ENCODE data around the gene PHF3. TPM values are rescaled to one million over a fixed set of nuclear protein-coding genes. Genes with fewer than 3 reads are reported as not detected.
"Not testable (repeated sequence)": the region's sequence is repeated elsewhere in the genome, so short reads cannot be mapped to it uniquely, and the experiment has no call there.

Gene PHF3
- total and polyA plus RNA-seq, 5 donors, result 8.8 to 42.3 (median 38.4) TPM

DNA sequence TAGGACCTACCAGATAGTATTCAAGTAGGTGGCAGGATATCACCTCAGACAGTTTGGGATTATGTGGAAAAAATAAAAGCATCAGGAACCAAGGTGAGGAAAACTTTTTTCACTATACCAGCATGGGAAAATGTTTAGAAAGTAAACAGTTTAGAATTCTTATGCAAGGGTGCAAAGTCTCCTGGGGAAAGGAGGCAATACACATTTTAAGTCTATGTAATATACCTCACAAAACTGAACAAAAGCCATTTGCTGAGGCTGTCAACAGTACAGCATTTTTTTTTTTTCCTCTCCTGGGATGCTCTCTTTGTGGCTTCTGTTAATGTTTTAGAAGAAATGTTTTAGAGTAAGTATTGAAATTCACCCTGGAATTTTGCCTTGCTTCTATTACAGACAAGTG is 73.5 kb downstream of the PHF3 start:
- Histone ChIP-seq H3K4me3 (ENCODE audit: low read length) (no peak overlapping the region), H3K9me3 (ENCODE audit: control insufficient read depth, low read length) (no peaks in the 10 kb centered on the region), H3K27ac (ENCODE audit: low read length) (no peak overlapping the region), H3K4me1 (ENCODE audit: control insufficient read depth, insufficient read depth, low read length) (no peaks in the 10 kb centered on the region), H3K27me3 (ENCODE audit: control insufficient read depth, insufficient read depth) (no peaks in the 10 kb centered on the region)
- no peak for DNase-seq
- intact Hi-C loops (cut with DNase I), result no loop called here
- no peak for ATAC-seq

DNA sequence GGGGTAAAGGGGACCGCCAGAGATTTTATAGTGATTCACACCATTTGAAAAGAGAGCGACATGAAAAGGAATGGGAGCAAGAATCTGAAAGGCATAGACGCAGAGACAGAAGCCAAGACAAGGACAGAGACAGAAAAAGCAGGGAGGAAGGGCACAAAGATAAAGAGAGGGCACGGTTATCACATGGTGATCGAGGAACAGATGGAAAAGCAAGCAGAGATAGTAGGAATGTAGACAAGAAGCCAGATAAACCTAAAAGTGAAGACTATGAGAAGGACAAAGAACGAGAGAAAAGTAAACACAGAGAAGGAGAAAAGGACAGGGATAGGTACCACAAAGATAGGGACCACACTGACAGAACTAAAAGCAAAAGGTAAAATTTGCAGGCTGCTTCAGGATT is 77.7 kb downstream of the PHF3 start:
- Histone ChIP-seq H3K4me3 (ENCODE audit: low read length) (no peak overlapping the region), H3K4me1 (ENCODE audit: control insufficient read depth, insufficient read depth, low read length) (no peaks in the 10 kb centered on the region), H3K9me3 (ENCODE audit: control insufficient read depth, low read length) (no peaks in the 10 kb centered on the region), H3K27me3 (ENCODE audit: control insufficient read depth, insufficient read depth) (no peaks in the 10 kb centered on the region), H3K27ac (ENCODE audit: low read length) (no peak overlapping the region)
- 84% methylated on average over 6 of the region's 6 CpGs for WGBS
- DNase-seq (no peak), ATAC-seq (no peak)
- intact Hi-C loops (cut with DNase I), result no loop called here

DNA sequence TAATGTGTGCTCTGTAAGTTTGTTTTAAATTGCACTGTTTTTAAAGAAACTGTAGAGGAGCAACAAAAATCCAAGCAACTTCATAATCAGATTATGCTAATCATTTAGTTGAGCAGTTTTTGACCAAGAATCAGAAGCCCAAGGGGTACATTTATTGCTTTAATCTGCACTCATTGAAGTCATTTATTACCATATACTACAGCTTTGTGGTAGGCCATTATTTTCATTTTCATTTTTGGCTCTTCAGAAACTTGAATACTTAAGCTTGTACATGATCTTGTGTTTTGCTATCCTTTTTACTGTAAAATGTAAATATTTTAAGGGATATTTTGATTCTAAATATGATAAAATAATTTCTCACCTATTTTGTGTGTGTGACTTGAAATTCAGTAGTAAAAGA is 78.5 kb downstream of the PHF3 start:
- H3K27me3 ChIP-seq (ENCODE audit: control insufficient read depth, insufficient read depth), result no peaks in the 10 kb centered on the region
- intact Hi-C loops (cut with DNase I), result no loop called here
- DNase-seq (no peak), ATAC-seq (no peak)
- no peak overlapping the region for H3K27ac ChIP-seq (ENCODE audit: low read length)
- H3K4me3 ChIP-seq (ENCODE audit: low read length), result no peak overlapping the region
- H3K9me3 ChIP-seq (ENCODE audit: control insufficient read depth, low read length), result no peaks in the 10 kb centered on the region
- no peaks in the 10 kb centered on the region for H3K4me1 ChIP-seq (ENCODE audit: control insufficient read depth, insufficient read depth, low read length)

DNA sequence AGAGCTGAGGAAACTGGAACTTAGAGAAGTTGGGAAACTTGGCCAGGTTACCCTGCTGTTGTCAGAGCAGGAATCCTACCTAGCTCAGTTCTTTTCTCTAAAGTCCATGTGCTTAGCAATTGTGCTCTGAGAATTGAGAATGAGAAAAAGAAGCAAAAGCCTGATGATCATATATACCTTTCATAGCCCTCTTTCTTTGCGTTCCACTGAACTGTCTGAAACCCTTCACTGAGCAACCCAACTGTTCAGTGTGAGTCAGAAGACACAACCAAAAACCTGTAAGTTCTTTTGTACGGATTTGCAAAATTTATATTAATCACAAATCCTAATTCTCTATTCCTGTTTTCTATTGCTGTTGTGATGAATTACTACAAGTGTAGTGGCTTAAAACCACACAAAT is 80.6 kb downstream of the PHF3 start:
- Histone ChIP-seq H3K4me3 (ENCODE audit: low read length) (no peak overlapping the region), H3K4me1 (ENCODE audit: control insufficient read depth, insufficient read depth, low read length) (no peaks in the 10 kb centered on the region), H3K27me3 (ENCODE audit: control insufficient read depth, insufficient read depth) (no peaks in the 10 kb centered on the region), H3K9me3 (ENCODE audit: control insufficient read depth, low read length) (no peaks in the 10 kb centered on the region), H3K27ac (ENCODE audit: low read length) (no peak overlapping the region)
- no peak for DNase-seq
- 95% methylated on average over 2 of the region's 2 CpGs for WGBS
- intact Hi-C loops (cut with DNase I), result no loop called here
- no peak for ATAC-seq

DNA sequence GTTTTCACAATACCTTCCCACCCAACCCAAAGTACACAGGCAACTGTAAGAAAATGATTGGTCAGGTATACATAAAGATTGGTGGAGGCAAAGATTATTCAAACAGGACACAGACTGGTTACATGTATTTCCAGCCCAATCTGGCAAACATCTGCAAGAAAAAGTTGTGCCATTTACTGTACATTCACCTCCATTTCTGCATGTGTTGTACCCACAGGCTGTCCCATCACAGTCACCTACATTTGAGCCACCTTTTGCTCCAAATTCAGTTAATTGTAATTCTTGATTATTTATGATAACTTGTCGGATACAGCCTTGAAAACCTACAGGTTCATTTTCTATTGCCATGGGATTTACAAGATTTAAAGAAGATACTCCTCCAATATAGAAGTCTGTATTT is 85.6 kb downstream of the PHF3 start:
- 95% methylated on average over 1 of the region's 1 CpG for WGBS
- Histone ChIP-seq H3K4me3 (ENCODE audit: low read length) (no peak overlapping the region), H3K4me1 (ENCODE audit: control insufficient read depth, insufficient read depth, low read length) (no peaks in the 10 kb centered on the region), H3K27me3 (ENCODE audit: control insufficient read depth, insufficient read depth) (no peaks in the 10 kb centered on the region), H3K9me3 (ENCODE audit: control insufficient read depth, low read length) (no peaks in the 10 kb centered on the region), H3K27ac (ENCODE audit: low read length) (no peak overlapping the region)
- intact Hi-C loops (cut with DNase I), result no loop called here
- ATAC-seq, result no peak
- DNase-seq, result no peak

DNA sequence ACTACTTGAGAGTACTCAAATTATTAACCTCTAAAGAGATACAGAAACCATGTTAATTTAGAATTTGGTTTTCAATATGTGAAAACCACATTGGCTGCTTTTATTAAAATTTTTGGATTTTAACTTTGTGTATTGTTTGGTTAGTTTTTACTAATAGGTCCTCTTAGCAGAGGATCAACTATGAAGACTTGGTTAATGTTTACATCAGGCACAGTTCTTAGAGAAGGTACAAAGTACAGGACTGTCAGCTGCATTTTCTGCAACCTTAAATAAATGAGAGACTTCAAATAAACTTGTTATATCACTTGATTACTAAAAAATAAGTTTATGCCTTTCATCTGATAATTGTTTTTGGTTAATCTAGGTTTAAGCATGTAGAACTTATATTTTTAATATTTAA is 89.1 kb downstream of the PHF3 start:
- DNase-seq (no peak), ATAC-seq (no peak)
- intact Hi-C loops (cut with DNase I), result no loop called here
- Histone ChIP-seq H3K4me1 (ENCODE audit: control insufficient read depth, insufficient read depth, low read length) (no peaks in the 10 kb centered on the region), H3K4me3 (ENCODE audit: low read length) (no peak overlapping the region), H3K27ac (ENCODE audit: low read length) (no peak overlapping the region), H3K9me3 (ENCODE audit: control insufficient read depth, low read length) (no peaks in the 10 kb centered on the region), H3K27me3 (ENCODE audit: control insufficient read depth, insufficient read depth) (no peaks in the 10 kb centered on the region)

DNA sequence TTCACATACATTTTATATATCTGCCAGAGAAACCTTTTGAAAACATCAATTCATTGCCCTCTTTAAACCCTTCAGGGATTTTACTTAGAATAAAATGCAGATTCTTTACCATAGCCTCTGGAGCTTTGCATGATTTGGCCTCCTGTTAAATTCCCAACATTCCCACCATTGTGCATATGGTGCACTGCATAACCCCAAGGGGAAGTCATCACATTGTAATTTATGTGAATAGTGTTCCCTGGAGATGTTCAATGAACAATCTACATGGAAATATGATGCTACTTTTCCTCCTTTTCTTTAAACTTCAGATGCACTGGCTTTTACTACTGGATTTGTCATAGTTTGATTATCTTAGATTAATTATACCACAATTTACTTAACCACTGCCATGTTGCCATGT is 94.7 kb downstream of the PHF3 start:
- no peaks in the 10 kb centered on the region for H3K27me3 ChIP-seq (ENCODE audit: control insufficient read depth, insufficient read depth)
- ATAC-seq, result no peak
- H3K27ac ChIP-seq (ENCODE audit: low read length), result no peak overlapping the region
- DNase-seq, result no peak
- intact Hi-C loops (cut with DNase I), result no loop called here
- H3K4me1 ChIP-seq (ENCODE audit: control insufficient read depth, insufficient read depth, low read length), result no peaks in the 10 kb centered on the region
- no peak overlapping the region for H3K4me3 ChIP-seq (ENCODE audit: low read length)
- no peaks in the 10 kb centered on the region for H3K9me3 ChIP-seq (ENCODE audit: control insufficient read depth, low read length)

DNA sequence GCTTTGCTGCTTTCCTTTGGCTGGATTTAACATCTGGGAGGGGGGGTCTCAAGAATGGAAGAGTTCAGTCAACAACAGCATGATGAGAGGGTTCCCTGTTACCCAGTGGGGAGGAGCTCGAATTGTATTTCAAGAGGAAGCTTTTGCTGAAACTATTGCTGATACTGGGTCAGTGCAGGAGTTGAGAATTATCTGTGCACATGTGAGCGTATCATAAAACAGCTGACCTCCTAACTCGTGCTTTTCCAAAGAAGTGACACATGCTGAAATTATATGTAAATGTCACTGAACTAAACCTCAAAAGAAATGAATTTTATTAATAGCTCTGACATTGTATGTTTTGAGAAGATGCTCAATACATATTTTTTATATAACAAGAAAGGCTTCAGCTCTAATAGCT is 96.3 kb downstream of the PHF3 start:
- no peak for DNase-seq
- H3K4me3 ChIP-seq (ENCODE audit: low read length), result no peak overlapping the region
- 74% methylated on average over 3 of the region's 3 CpGs for WGBS
- no peaks in the 10 kb centered on the region for H3K9me3 ChIP-seq (ENCODE audit: control insufficient read depth, low read length)
- no peak overlapping the region for H3K27ac ChIP-seq (ENCODE audit: low read length)
- no peaks in the 10 kb centered on the region for H3K4me1 ChIP-seq (ENCODE audit: control insufficient read depth, insufficient read depth, low read length)
- ATAC-seq, result no peak
- H3K27me3 ChIP-seq (ENCODE audit: control insufficient read depth, insufficient read depth), result no peaks in the 10 kb centered on the region
- intact Hi-C loops (cut with DNase I), result no loop called here

DNA sequence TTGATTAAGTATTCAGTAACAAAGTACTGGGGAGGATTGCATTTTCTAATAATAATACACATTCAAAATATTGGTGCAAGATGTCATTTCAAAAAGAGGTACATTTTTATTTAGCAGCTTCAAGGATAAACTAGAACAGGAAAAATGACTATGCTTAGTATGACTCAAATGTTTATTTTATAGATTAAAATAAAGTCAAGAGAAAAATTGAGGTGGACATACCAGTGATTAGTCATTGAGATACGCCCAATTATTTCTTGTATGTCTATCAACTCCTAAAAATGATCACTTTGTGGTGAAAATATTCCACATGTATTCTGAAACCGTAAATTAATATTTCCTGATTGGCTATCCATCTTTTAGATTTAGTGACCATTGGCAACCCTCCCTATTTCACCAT is 96.7 kb downstream of the PHF3 start:
- ATAC-seq, result no peak
- WGBS, result 92% methylated on average over 2 of the region's 2 CpGs
- intact Hi-C loops (cut with DNase I), result no loop called here

DNA sequence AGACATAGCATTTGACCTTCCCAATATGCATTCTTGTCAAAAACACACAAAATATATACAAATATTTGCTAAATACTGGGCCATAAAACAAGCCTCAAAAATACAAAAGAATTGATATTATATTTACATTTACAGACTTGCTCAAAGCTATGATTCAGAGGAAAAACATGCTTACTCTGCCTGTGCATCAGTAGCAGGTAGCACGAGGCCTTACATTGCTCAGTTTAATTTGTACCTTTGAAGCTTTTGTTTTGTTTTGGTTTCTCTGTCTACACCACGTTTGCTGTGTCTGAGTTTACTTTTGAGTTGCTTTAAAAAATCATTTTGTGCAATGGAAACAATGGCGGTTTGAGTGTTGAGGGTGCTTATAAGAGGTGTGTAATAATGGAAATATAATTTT is 99.3 kb downstream of the PHF3 start:
- intact Hi-C loops (cut with DNase I), result no loop called here
- H3K9me3 ChIP-seq (ENCODE audit: control insufficient read depth, low read length), result no peaks in the 10 kb centered on the region
- no peaks in the 10 kb centered on the region for H3K27me3 ChIP-seq (ENCODE audit: control insufficient read depth, insufficient read depth)
- no peaks in the 10 kb centered on the region for H3K4me1 ChIP-seq (ENCODE audit: control insufficient read depth, insufficient read depth, low read length)
- no peak overlapping the region for H3K4me3 ChIP-seq (ENCODE audit: low read length)
- no peak for ATAC-seq
- no peak overlapping the region for H3K27ac ChIP-seq (ENCODE audit: low read length)
- WGBS, result 83% methylated on average over 3 of the region's 3 CpGs
- DNase-seq, result no peak

More for the DNA sequence above, 96.7 kb downstream of the PHF3 start:
- no peaks in the 10 kb centered on the region for H3K9me3 ChIP-seq (ENCODE audit: control insufficient read depth, low read length)
- H3K27me3 ChIP-seq (ENCODE audit: control insufficient read depth, insufficient read depth), result no peaks in the 10 kb centered on the region
- no peak overlapping the region for H3K4me3 ChIP-seq (ENCODE audit: low read length)
- H3K27ac ChIP-seq (ENCODE audit: low read length), result no peak overlapping the region
- no peaks in the 10 kb centered on the region for H3K4me1 ChIP-seq (ENCODE audit: control insufficient read depth, insufficient read depth, low read length)
- DNase-seq, result no peak

DNA sequence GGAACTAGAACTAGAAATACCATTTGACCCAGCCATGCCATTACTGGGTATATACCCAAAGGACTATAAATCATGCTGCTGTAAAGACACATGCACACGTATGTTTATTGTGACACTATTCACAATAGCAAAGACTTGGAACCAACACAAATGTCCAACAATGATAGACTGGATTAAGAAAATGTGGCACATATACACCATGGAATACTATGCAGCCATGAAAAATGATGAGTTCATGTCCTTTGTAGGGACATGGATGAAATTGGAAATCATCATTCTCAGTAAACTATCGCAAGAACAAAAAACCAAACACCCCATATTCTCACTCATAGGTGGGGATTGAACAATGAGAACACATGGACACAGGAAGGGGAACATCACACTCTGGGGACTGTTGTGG is 102.6 kb downstream of the PHF3 start:
- H3K27ac ChIP-seq (ENCODE audit: low read length); H3K9me3 ChIP-seq (ENCODE audit: control insufficient read depth, low read length); H3K27me3 ChIP-seq (ENCODE audit: control insufficient read depth, insufficient read depth); H3K4me3 ChIP-seq (ENCODE audit: low read length); ATAC-seq; intact Hi-C loops (cut with DNase I); DNase-seq; H3K4me1 ChIP-seq (ENCODE audit: control insufficient read depth, insufficient read depth, low read length): not testable (repeated sequence)
- WGBS, result 98% methylated on average over 2 of the region's 2 CpGs

DNA sequence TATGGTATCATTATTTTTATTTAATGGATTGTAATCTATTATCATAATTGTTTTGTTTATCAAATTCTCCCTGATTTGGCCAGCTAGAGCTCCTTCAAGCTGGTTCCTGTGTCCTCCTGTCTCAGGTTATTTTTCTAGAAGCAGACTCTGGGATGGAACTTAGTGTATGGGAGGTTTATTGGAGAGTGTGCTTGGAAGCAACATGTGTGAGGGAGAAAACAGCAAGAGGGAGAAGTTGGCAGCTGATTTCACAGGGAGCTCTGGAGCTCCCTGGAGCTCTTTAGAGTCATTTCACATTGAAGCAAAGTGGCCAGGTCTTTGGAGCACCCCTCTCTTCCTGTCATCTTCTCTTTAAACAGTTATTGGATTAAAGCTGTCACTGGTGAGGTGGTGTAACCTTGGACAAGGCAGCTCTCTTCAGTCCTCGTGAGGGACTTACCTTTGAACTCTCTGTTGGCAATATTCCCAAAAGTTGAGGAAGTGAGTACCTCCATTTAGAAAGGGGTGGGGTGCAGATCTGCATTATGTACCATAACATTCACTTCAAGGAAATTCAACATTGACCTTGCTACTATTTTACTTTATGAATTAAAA is 103.6 kb downstream of the PHF3 start:
- Histone ChIP-seq H3K4me3 (ENCODE audit: low read length) (no peak overlapping the region), H3K4me1 (ENCODE audit: control insufficient read depth, insufficient read depth, low read length) (no peaks in the 10 kb centered on the region), H3K27me3 (ENCODE audit: control insufficient read depth, insufficient read depth) (no peaks in the 10 kb centered on the region), H3K27ac (ENCODE audit: low read length) (no peak overlapping the region), H3K9me3 (ENCODE audit: control insufficient read depth, low read length) (no peaks in the 10 kb centered on the region)
- no peak for DNase-seq
- no peak for ATAC-seq
- 29% methylated on average over 1 of the region's 1 CpG for WGBS
- intact Hi-C loops (cut with DNase I), result no loop called here

All from right cardiac atrium (tissue), 5 donors.